Endothelial cell of umbilical vein (primary cell): Measurements from ENCODE around the gene TESPA1. TPM values are rescaled to one million over a fixed set of nuclear protein-coding genes. Genes with fewer than 3 reads are reported as not detected.

Experiments used
- BruUV-seq: library from RNA; stranded (reverse); fragments of 400-500 nt; replicated peaks from 2 replicates; lab custom pipeline; 2021; lab: Mats Ljungman, UMichigan
- CTCF ChIA-PET: fragments of 300-600, 350-600 bp; sonication (Branson Sonifier 250); formaldehyde crosslinking; loops from one replicate; lab custom pipeline; 2021; ENCODE audit warnings: antibody characterized with exemption, inconsistent platforms; lab: Charles Lee
- POLR2A ChIA-PET: fragments of 300-600, 350-600 bp; sonication (Branson Sonifier 250); formaldehyde crosslinking; loops from one replicate; lab custom pipeline; 2021; ENCODE audit warnings: antibody characterized with exemption, inconsistent platforms; lab: Charles Lee
- DNase-seq: peaks from one replicate; pipeline ENCODE4 v3.0.0-alpha.2; 2011; ENCODE audit warnings: low read depth, low spot score
- FAIRE-seq: peaks from 2 replicates; lab custom pipeline; 2011; peaks lifted over from hg19 to GRCh38; lab: Jason Lieb, UNC
- H2AFZ ChIP-seq: 2 replicates; pipeline ENCODE4 v1.6.0; 2012; ENCODE audit warnings: low read depth, low read length, control low read depth, inconsistent platforms
- H3K27ac ChIP-seq: 2 replicates; pipeline ENCODE4 v1.5.1; 2011; ENCODE audit warnings: low read depth, mild to moderate bottlenecking, control low read depth, low read length, moderate library complexity; ENCODE audit not compliant: insufficient read depth
- H3K27me3 ChIP-seq, 2 experiments: 2 replicates each; pipeline versions ENCODE4 v1.6.0 to v1.6.1; 2011; ENCODE audit warnings: low read length in 2 of 2, mixed read lengths in 1 of 2; ENCODE audit not compliant: control insufficient read depth in 2 of 2, insufficient read depth in 2 of 2
- H3K36me3 ChIP-seq, 2 experiments: 2 replicates in 1 of 2; 3 replicates in 1 of 2; pipeline ENCODE4 v1.5.1; 2011; ENCODE audit warnings: low read length in 2 of 2, mild to moderate bottlenecking in 1 of 2, moderate library complexity in 1 of 2; ENCODE audit not compliant: control insufficient read depth in 2 of 2, insufficient read depth in 2 of 2; ENCODE audit errors: extremely low read depth in 1 of 2
- H3K4me1 ChIP-seq: 3 replicates; pipeline ENCODE4 v1.5.1; 2011; ENCODE audit warnings: mild to moderate bottlenecking, low read length; ENCODE audit not compliant: control insufficient read depth, insufficient read depth; ENCODE audit errors: extremely low read depth
- H3K4me2 ChIP-seq: 2 replicates; pipeline ENCODE4 v1.6.1; 2011; ENCODE audit warnings: low read length, control low read depth, mixed read lengths; ENCODE audit not compliant: insufficient read depth
- H3K4me3 ChIP-seq, 3 experiments: fragments of 200-600 bp in 1 of 3; sonication (generic), shearing (Covaris generic) in 1 of 3; replicated peaks in 1 of 3; 2 replicates each; pipeline ENCODE4 v1.5.1; 2011 to 2016; ENCODE audit warnings: control low read depth in 3 of 3, low read length in 3 of 3, mild to moderate bottlenecking in 2 of 3, inconsistent platforms in 1 of 3, low read depth in 1 of 3, moderate library complexity in 1 of 3; ENCODE audit not compliant: insufficient read depth in 1 of 3
- H3K79me2 ChIP-seq: 2 replicates; pipeline ENCODE4 v1.6.0; 2012; ENCODE audit warnings: low read length, inconsistent platforms; ENCODE audit not compliant: control insufficient read depth, insufficient read depth
- H3K9ac ChIP-seq: replicated peaks from 2 replicates; pipeline ENCODE3; 2011; ENCODE audit warnings: low read length, control low read depth; ENCODE audit not compliant: insufficient read depth; ENCODE audit errors: extremely low read depth
- H3K9me1 ChIP-seq: replicated peaks from 3 replicates; pipeline ENCODE4 v1.6.0; 2011; ENCODE audit warnings: mild to moderate bottlenecking, low read length; ENCODE audit not compliant: control insufficient read depth, insufficient read depth; ENCODE audit errors: extremely low read depth
- H3K9me3 ChIP-seq: replicated peaks from 2 replicates; pipeline ENCODE4 v1.5.1; 2012; ENCODE audit warnings: low read length, inconsistent platforms; ENCODE audit not compliant: control insufficient read depth, insufficient read depth
- H4K20me1 ChIP-seq: replicated peaks from 2 replicates; pipeline ENCODE3; 2011; ENCODE audit warnings: mild to moderate bottlenecking, low read length; ENCODE audit not compliant: control insufficient read depth, insufficient read depth; ENCODE audit errors: extremely low read depth
- EZH2 ChIP-seq: IDR thresholded peaks from 2 replicates; pipeline ENCODE4 v1.6.1; 2012; ENCODE audit warnings: borderline replicate concordance, low read depth, mild to moderate bottlenecking, moderate library complexity, low read length, inconsistent platforms; ENCODE audit not compliant: severe bottlenecking
- FOS ChIP-seq: IDR thresholded peaks from 2 replicates; pipeline ENCODE4 v1.6.1; 2011; ENCODE audit warnings: mild to moderate bottlenecking, low read length, moderate library complexity, borderline replicate concordance; ENCODE audit not compliant: insufficient read depth
- GATA2 ChIP-seq: IDR thresholded peaks from 2 replicates; pipeline ENCODE4 v1.7.0; 2011; ENCODE audit warnings: low read depth, mild to moderate bottlenecking, moderate library complexity, mixed read lengths, low read length; ENCODE audit not compliant: insufficient read length, insufficient read depth
- JUN ChIP-seq: IDR thresholded peaks from 2 replicates; pipeline ENCODE4 v1.6.1; 2011; ENCODE audit warnings: borderline replicate concordance, low read depth; ENCODE audit not compliant: insufficient read length, insufficient read depth
- MYC ChIP-seq: IDR thresholded peaks from one replicate; pipeline ENCODE4 v1.6.1; 2011; ENCODE audit warnings: mild to moderate bottlenecking, low read depth, low read length
- POLR2A ChIP-seq: IDR thresholded peaks from 2 replicates; pipeline ENCODE4 v1.6.1; 2012; ENCODE audit warnings: low read depth, mild to moderate bottlenecking, control low read depth, low read length
- POLR2AphosphoS5 ChIP-seq: IDR thresholded peaks from 2 replicates; pipeline ENCODE4 v1.6.1; 2012; ENCODE audit warnings: low read depth, mild to moderate bottlenecking, control low read depth, low read length, moderate library complexity; ENCODE audit not compliant: insufficient read depth
- dilution Hi-C: fragments of 300-500 bp; cut with MboI; formaldehyde crosslinking; loops from one replicate; pipeline ENCODE4 v1.15.0; 2019; ENCODE audit warnings: low sequenced_read_pairs; ENCODE audit not compliant: extremely low pct_ligation_motif_present
- intact Hi-C: fragments of 100-400 bp; cut with micrococcal nuclease; formaldehyde crosslinking; loops from one replicate; pipeline ENCODE4 v1.10.0; 2022
- polyA plus RNA-seq, 4 experiments: library from polyadenylated mRNA; depleted of rRNA in 3 of 4; stranded (reverse) in 3 of 4; unstranded in 1 of 4; fragments of >200 nt; gene quantifications; 2 replicates each; pipeline versions ENCODE4 v1.2.1 to v1.2.3, GENCODE V29; 2011 to 2012; ENCODE audit warnings: missing spikeins in 1 of 4
- total RNA-seq: library from RNA; stranded (reverse); gene quantifications from 2 replicates; pipeline ENCODE4 v1.2.3, GENCODE V29; 2021
- TF ChIP-seq, protein P1 (sequence below), 2 donors: IDR thresholded peaks; 1 replicate in 1 of 2; 2 replicates in 1 of 2; pipeline ENCODE4 v1.5.1; 2011; ENCODE audit warnings: low read length in 2 of 2, mild to moderate bottlenecking in 2 of 2, moderate library complexity in 2 of 2, control low read depth in 1 of 2, inconsistent platforms in 1 of 2, low read depth in 1 of 2; ENCODE audit not compliant: insufficient read depth in 1 of 2; ENCODE audit errors: extremely low read depth in 1 of 2
- TF ChIP-seq, protein P2 (sequence below): IDR thresholded peaks from 2 replicates; pipeline ENCODE4 v1.6.1; 2011; ENCODE audit not compliant: insufficient read depth, insufficient read length

The TESPA1 gene
- total and polyA plus RNA-seq, 2 donors (not counting 3 experiments of a cell fraction or from before 2014, with no cell fraction given): not detected

DNA sequence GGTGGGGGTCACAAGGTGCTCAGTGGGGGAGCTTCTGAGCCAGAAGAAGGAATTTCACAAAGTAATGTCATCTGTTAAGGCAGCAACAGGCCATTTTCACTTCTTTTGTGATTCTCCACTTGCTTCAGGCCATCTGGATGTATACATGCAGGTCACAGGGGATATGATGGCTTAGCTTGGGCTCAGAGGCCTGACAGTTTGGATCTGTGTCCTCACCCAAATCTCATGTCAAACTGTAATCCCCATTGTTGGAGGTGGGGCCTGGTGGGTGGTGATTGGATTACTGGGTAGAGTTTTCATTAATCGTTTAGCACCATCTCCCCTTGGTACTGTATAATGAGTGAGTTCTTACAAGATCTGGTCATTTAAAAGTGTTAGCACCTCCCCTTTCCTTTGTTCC lies 36.4 kb downstream of the TESPA1 start:
- no peak overlapping the region for H3K9ac ChIP-seq
- H3K9me1 ChIP-seq: no peaks in the 10 kb centered on the region
- ChIA-PET POLR2A (no interaction called here), CTCF (no interaction called here)
- no peaks in the 10 kb centered on the region for H3K4me1 ChIP-seq
- intact Hi-C loops: no loop called here
- no peaks in the 10 kb centered on the region for H3K9me3 ChIP-seq
- H2AFZ ChIP-seq: no peak overlapping the region
- FAIRE-seq: no peak
- H3K4me2 ChIP-seq: no peak overlapping the region
- no peaks in the 10 kb centered on the region for H4K20me1 ChIP-seq
- no peak for DNase-seq
- no peak for TF ChIP-seq GATA2
- TF ChIP-seq EZH2: no peak
- TF ChIP-seq, protein P1, sequence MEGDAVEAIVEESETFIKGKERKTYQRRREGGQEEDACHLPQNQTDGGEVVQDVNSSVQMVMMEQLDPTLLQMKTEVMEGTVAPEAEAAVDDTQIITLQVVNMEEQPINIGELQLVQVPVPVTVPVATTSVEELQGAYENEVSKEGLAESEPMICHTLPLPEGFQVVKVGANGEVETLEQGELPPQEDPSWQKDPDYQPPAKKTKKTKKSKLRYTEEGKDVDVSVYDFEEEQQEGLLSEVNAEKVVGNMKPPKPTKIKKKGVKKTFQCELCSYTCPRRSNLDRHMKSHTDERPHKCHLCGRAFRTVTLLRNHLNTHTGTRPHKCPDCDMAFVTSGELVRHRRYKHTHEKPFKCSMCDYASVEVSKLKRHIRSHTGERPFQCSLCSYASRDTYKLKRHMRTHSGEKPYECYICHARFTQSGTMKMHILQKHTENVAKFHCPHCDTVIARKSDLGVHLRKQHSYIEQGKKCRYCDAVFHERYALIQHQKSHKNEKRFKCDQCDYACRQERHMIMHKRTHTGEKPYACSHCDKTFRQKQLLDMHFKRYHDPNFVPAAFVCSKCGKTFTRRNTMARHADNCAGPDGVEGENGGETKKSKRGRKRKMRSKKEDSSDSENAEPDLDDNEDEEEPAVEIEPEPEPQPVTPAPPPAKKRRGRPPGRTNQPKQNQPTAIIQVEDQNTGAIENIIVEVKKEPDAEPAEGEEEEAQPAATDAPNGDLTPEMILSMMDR (IDR thresholded peaks at IDR 0.05; ENCODE audit: extremely low read depth in 1 of 2, insufficient read depth in 1 of 2, low read depth in 1 of 2, low read length in 2 of 2): no peak
- TF ChIP-seq MYC: no peak
- no peak for TF ChIP-seq FOS
- no peak for TF ChIP-seq POLR2AphosphoS5
- TF ChIP-seq, protein P2, sequence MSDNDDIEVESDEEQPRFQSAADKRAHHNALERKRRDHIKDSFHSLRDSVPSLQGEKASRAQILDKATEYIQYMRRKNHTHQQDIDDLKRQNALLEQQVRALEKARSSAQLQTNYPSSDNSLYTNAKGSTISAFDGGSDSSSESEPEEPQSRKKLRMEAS: no peak
- TF ChIP-seq JUN: no peak
- no peak for TF ChIP-seq POLR2A
- BruUV-seq: no TSS peak
- H3K27me3 ChIP-seq: peaks cover 3 to 11% of the 10 kb centered on the region in 2 experiments
- H3K4me3 ChIP-seq: no peak overlapping the region
- dilution Hi-C loops: no loop called here
- H3K27ac ChIP-seq: no peak overlapping the region
- no peaks in the 10 kb centered on the region for H3K79me2 ChIP-seq
- H3K36me3 ChIP-seq: no peaks in the 10 kb centered on the region
